Measurements from ENCODE around the gene NAV2.
"Not testable (repeated sequence)": the region's sequence is repeated elsewhere in the genome, so short reads cannot be mapped to it uniquely, and the experiment has no call there.

Gene NAV2

DNA sequence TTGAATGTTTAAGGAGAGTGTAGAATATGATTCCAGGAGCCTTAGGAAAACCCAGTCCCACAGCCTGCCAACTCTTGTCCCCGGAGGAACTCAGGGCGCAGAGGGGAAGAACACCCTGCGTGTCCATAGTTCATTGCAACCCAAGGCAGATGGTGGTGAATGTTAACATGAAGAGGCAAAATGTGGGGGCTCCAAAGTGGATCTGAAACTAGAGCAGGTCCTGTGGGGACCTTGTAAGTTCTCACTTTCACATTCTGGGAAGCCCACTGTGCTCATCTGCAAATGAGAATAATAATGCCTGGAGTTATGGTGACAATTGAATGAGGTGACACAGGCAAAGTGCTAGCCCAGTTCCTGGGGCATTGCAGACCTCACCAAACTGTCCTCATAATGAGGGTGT lies 246.6 kb downstream of the NAV2 start:
- H3K9me3 ChIP-seq: no peaks in the 10 kb centered on the region
- H3K27me3 ChIP-seq: no peaks in the 10 kb centered on the region
- H3K27ac ChIP-seq: peak overlapping the region in 1 of 2 donors; percentile 23
- DNase-seq: no peak
- peaks cover 0 to 95% (median 55%) of the 10 kb centered on the region in 4 donors for H3K4me1 ChIP-seq
- peaks cover 0 to 39% (median 12%) of the 10 kb centered on the region in 3 donors for H3K36me3 ChIP-seq
- H3K4me3 ChIP-seq: no peak overlapping the region
- TF ChIP-seq, protein P1, sequence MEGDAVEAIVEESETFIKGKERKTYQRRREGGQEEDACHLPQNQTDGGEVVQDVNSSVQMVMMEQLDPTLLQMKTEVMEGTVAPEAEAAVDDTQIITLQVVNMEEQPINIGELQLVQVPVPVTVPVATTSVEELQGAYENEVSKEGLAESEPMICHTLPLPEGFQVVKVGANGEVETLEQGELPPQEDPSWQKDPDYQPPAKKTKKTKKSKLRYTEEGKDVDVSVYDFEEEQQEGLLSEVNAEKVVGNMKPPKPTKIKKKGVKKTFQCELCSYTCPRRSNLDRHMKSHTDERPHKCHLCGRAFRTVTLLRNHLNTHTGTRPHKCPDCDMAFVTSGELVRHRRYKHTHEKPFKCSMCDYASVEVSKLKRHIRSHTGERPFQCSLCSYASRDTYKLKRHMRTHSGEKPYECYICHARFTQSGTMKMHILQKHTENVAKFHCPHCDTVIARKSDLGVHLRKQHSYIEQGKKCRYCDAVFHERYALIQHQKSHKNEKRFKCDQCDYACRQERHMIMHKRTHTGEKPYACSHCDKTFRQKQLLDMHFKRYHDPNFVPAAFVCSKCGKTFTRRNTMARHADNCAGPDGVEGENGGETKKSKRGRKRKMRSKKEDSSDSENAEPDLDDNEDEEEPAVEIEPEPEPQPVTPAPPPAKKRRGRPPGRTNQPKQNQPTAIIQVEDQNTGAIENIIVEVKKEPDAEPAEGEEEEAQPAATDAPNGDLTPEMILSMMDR (IDR thresholded peaks at IDR 0.05): no peak
- intact Hi-C loops (cut with DNase I; ENCODE audit: low total_unique reads): no loop called here

DNA sequence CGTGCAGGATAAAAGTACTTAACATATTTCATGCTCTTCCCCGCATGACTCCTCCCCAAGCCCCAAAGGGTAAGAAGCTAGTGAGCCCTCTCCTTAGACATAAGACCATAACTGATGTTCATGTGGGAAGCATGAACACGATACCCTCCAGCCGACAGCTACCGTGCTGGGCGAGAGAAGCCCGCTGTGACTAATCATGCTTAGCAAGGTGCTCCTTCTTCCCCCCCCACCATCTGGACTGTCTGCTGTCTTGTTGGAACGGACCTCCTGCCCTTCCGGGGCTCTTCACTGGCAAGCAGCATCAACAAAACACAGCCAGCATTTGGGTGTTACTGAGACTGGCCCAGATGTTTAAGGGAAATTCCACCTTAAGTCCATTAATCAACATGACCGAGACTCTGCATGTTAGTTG lies 247.0 kb downstream of the NAV2 start:
- TF ChIP-seq, protein P1 (IDR thresholded peaks at IDR 0.05): no peak
- peak overlapping the region in 1 of 2 donors; percentile 23 for H3K27ac ChIP-seq
- no peak overlapping the region for H3K4me3 ChIP-seq
- H3K4me1 ChIP-seq: peaks cover 0 to 94% (median 52%) of the 10 kb centered on the region in 4 donors
- H3K27me3 ChIP-seq: no peaks in the 10 kb centered on the region
- H3K36me3 ChIP-seq: peaks cover 0 to 40% (median 14%) of the 10 kb centered on the region in 3 donors
- no peaks in the 10 kb centered on the region for H3K9me3 ChIP-seq
- intact Hi-C loops (cut with DNase I; ENCODE audit: low total_unique reads): no loop called here
- no peak for DNase-seq

GRCh38 chr11:19960410-19960809 lies 247.8 kb downstream of the NAV2 start:
- Histone ChIP-seq H3K36me3 (peaks cover 0 to 46% (median 19%) of the 10 kb centered on the region in 3 donors), H3K4me1 (peaks cover 0 to 88% (median 46%) of the 10 kb centered on the region in 4 donors), H3K27ac (peak overlapping the region in 1 of 2 donors; percentile 23)
- H3K27me3 ChIP-seq; H3K4me3 ChIP-seq; intact Hi-C loops (cut with DNase I; ENCODE audit: low total_unique reads); DNase-seq; H3K9me3 ChIP-seq: not testable (repeated sequence)

- TF ChIP-seq, protein P1 (IDR thresholded peaks at IDR 0.05): no peak
- peaks cover 0 to 80% (median 38%) of the 10 kb centered on the region in 4 donors for H3K4me1 ChIP-seq
- no peak overlapping the region for H3K27ac ChIP-seq
- no peaks in the 10 kb centered on the region for H3K27me3 ChIP-seq
- no peak for DNase-seq
- peaks cover 0 to 52% (median 27%) of the 10 kb centered on the region in 3 donors for H3K36me3 ChIP-seq
- intact Hi-C loops (cut with DNase I; ENCODE audit: low total_unique reads): no loop called here
- no peaks in the 10 kb centered on the region for H3K9me3 ChIP-seq
- no peak overlapping the region for H3K4me3 ChIP-seq
Measured at GRCh38 chr11:19961225-19961624, 248.6 kb downstream of the NAV2 start.

GRCh38 chr11:19962053-19962800 lies 249.6 kb downstream of the NAV2 start:
- no peaks in the 10 kb centered on the region for H3K27me3 ChIP-seq
- intact Hi-C loops (cut with DNase I; ENCODE audit: low total_unique reads): no loop called here
- H3K36me3 ChIP-seq: peaks cover 0 to 55% (median 37%) of the 10 kb centered on the region in 3 donors
- no peaks in the 10 kb centered on the region for H3K9me3 ChIP-seq
- no peak for DNase-seq
- TF ChIP-seq, protein P1 (IDR thresholded peaks at IDR 0.05): no peak
- H3K4me1 ChIP-seq: peaks cover 0 to 70% (median 29%) of the 10 kb centered on the region in 4 donors
- H3K4me3 ChIP-seq: no peak overlapping the region
- H3K27ac ChIP-seq: peak overlapping the region; percentile 17 to 44

GRCh38 chr11:19962801-19963175 lies 250.2 kb downstream of the NAV2 start:
- intact Hi-C loops (cut with DNase I; ENCODE audit: low total_unique reads): no loop called here
- H3K27ac ChIP-seq: peak overlapping the region; percentile 17 to 44
- H3K4me1 ChIP-seq: peaks cover 0 to 64% (median 25%) of the 10 kb centered on the region in 4 donors
- no peaks in the 10 kb centered on the region for H3K9me3 ChIP-seq
- H3K27me3 ChIP-seq: no peaks in the 10 kb centered on the region
- H3K4me3 ChIP-seq: no peak overlapping the region
- H3K36me3 ChIP-seq: peaks cover 0 to 50% (median 40%) of the 10 kb centered on the region in 3 donors
- no peak for DNase-seq
- TF ChIP-seq, protein P1 (IDR thresholded peaks at IDR 0.05): no peak
